HG03457 (cell line): ENCODE measurements around the gene DLG2.

Experiments used
- ATAC-seq: cut with Tn5 transposase; IDR thresholded peaks from one replicate; pipeline ENCODE4 v1.9.1; 2021; ENCODE audit warnings: moderate number of reproducible peaks; ENCODE audit not compliant: unreplicated experiment

DLG2 gene

DNA sequence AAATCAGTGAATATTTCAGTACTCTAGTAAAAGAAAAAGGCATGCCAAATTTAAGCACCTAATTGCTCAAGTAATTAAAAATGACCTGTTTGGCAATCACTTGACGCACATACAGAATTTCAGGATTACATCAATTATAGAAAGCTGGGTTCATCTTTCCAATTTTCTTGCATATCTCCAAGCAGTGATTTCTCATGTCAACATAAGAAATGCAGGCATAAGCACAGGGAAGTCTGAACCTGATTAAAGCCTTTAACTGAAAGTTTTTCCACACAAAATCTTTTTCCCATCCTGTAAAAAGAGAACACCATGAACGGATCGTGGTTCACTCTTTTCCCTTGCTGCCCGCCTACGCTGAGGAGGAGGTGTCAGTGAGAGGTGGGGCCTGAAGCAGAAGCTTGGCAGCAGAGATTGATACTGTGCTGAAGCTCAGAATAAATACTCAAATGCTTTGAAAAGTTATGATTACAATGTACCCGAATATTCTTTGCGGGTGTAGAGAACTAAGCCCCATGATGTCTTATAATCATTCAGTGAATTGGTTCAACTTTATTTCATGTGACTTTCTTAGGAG is 1636.9 kb downstream of the DLG2 start:
- ATAC-seq, result no peak

DNA sequence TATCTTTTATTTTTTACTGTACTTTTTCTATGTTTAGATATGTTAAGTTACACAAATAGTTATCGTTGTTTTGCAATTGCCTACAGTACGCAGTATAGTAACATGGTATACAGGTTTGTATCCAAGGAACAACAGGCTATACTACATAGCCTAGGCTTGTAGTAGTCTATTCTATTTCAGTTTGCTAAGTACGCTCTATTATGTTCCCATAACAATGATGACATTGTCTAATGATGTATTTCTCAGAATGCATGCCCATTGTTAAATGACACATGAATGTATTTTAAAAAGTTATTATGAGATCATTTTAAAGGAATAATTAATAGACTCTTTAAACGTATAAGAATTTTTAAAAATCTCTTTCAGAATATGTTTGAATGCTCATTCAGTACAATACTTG is 1644.3 kb downstream of the DLG2 start:
- no peak for ATAC-seq

GRCh38 chr11:83979593-83979992 is 1647.6 kb downstream of the DLG2 start:
- ATAC-seq, result no peak

DNA sequence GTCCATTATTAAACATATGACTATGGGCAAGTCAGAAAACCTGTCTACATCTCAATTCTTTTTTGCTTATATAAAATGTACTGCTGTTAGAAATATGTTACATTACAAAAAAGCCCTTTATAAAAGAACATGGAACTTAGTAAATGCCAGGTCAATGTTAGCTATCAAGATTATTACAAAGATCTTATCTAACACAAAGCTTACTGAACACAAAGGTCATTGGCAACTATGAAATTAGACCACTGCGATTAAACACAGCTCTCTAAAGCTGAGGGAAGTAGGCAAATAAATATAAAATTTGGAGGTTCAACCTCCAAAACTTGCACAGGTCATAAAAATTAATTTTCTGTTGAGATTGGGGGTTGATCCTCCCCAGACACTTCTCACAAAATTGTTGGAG is 1648.2 kb downstream of the DLG2 start:
- ATAC-seq, result no peak

GRCh38 chr11:83976086-83976485 is 1651.1 kb downstream of the DLG2 start:
- ATAC-seq, result no peak

- no peak for ATAC-seq
These were observed 1654.6 kb downstream of the DLG2 start for GRCh38 chr11:83972536-83972935.

- ATAC-seq, result no peak
These were observed 1656.1 kb downstream of the DLG2 start for GRCh38 chr11:83971063-83971462.

DNA sequence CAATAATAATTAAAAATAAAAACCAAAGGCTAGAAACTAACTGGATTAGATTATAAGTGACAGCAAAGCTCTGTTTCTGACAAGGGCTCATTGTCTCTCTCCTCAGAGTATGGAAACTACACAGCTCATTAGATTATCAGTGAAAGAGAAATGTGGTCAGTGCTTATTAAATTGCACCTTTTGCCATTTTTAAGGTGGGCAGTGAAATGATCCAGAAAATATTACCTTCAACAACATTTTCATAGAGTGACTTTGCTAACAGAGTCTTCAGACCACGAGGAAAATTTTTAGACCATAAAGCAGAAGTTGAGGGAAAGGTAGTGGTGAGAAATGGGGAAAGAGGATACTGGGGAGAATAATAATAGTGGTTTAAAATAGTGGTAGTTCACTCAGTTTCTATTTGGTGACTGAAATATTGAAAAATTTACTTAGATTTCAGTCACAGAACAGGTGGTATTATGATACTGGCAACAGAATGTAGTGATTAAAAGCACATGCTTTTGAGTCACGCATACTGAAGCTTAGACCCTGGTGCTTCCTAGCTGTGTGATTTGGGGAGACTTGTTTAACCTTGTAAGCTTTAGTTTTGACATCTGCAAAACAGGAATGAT is 1657.0 kb downstream of the DLG2 start:
- peak; percentile 75 for ATAC-seq

- ATAC-seq, result no peak
These were observed 1669.9 kb downstream of the DLG2 start for GRCh38 chr11:83957038-83957900.

DNA sequence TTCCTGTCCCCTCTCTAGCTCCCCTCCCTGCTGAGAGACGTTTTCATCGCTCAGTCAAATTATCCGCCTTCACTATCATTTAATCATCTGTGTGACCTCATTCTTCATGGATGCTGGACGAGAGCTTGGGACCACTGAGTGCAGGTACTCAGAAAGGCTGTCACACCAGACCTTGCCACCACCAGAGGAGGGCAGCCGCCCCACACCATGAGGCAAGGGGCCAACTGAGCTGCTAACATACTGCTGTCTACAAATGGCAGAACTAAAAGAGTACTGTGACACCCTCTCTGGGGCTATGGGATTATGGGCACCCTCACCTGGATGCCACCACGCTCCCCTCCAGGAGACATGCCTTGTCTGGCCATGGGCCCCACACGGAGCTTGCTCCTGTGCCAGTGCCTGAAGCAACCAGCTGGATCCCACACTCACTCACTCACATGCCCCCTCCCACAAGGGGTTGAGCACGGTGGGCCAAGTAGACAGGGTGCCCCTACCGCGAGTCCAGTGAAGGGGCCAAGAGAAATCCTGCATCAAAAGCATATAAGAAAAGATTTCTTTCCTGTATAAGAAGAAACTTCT is 1670.9 kb downstream of the DLG2 start:
- no peak for ATAC-seq

- ATAC-seq, result no peak
These were observed 1672.4 kb downstream of the DLG2 start for GRCh38 chr11:83954780-83955179.

GRCh38 chr11:83951521-83951920 is 1675.6 kb downstream of the DLG2 start:
- ATAC-seq, result no peak

GRCh38 chr11:83948200-83948599 is 1678.9 kb downstream of the DLG2 start:
- no peak for ATAC-seq

- ATAC-seq, result no peak
These were observed 1681.2 kb downstream of the DLG2 start for GRCh38 chr11:83945976-83946375.

DNA sequence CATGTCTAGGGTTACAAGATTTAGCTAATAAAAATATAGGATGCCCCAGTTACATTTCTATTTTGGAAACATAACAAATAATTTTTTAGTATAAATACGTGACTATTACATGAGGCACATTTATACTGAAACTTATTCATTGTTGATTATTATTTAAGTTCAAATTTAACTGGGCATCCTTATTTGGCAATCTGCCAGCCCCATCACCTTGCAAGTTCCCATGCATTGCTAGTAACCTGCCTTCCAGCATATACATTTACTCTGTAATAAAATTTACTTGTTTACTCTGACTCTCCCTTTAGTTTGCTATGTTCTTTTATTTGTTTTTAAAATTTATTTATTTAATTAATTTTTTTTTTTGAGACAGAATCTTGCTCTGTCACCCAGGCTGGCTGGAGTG is 1686.1 kb downstream of the DLG2 start:
- ATAC-seq, result no peak

GRCh38 chr11:83938148-83938547 is 1689.0 kb downstream of the DLG2 start:
- no peak for ATAC-seq

DNA sequence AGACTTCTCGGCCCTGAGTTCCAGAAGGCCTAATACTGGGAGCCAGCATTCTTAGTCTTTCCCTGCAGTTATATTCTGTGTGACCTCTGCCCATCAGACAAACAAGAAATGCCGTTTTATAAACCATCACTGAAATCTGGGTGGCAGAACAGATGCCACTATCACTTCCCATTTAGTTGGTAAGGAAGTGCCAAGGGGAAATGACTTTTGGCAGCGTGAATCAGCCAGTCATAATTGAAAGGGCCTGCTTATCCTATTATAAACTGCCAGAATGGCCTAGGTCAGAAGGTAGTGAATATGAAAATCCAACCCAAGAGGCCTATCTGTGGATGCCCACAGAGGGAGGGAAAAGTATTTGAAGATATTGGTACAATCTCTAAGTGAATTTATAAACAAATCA is 1694.1 kb downstream of the DLG2 start:
- no peak for ATAC-seq

GRCh38 chr11:83927422-83927821 is 1699.7 kb downstream of the DLG2 start:
- no peak for ATAC-seq

DNA sequence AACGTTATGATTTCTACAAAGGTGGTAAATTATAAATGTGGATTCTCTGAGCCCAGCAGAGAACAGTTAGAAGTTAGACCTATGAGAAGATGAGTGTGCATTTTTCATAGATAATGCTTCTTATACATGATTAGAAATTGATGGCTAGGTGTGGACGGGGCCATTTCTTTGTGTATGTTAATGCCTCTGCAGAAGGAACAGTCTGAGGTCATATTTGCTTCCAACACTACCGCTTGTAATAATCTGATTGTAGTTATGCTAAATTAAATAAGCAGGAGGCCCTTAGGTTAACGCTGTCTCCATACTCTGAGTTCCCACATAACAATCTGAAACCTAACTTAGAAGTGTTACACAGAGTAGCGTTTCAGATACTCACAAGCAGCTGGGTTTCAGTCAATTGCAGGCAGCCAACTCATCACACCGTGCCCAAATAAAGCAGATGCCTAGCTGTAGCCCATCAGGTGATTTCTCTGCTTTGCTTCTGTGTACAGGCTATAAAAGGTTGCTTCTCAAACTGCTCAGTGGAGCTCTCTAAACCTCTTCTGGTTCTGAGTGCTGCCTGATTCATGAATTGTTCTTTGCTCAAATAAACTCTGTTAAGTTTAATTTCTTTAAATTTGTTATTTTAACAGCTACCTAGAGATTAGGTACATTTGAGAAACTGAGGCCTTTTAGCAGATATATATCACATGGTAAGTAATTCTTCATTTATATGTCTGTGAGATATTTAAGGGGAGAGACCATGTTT is 1702.2 kb downstream of the DLG2 start:
- ATAC-seq, result no peak

- ATAC-seq, result no peak
These were observed 1703.2 kb downstream of the DLG2 start for GRCh38 chr11:83923961-83924360.

GRCh38 chr11:83922953-83923352 is 1704.2 kb downstream of the DLG2 start:
- ATAC-seq, result no peak
